ENCODE measurements around the gene IFT57.

IFT57 gene

GRCh38 chr3:108133858-108134554 is 88.2 kb downstream of the IFT57 start:
- TF ChIP-seq CTCF (IDR thresholded peaks at IDR 0.05), result no peak
- TF ChIP-seq ZFX (IDR thresholded peaks at IDR 0.05; ENCODE audit: borderline replicate concordance), result no peak
- no peak overlapping the region for H3K27ac ChIP-seq

- H3K27ac ChIP-seq, result no peak overlapping the region
- TF ChIP-seq CTCF (IDR thresholded peaks at IDR 0.05), result no peak
Measured at GRCh38 chr3:108133048-108133369, 89.2 kb downstream of the IFT57 start.

- H3K27ac ChIP-seq, result no peak overlapping the region
- TF ChIP-seq ZFX (IDR thresholded peaks at IDR 0.05; ENCODE audit: borderline replicate concordance), result no peak
- no peak for TF ChIP-seq CTCF (IDR thresholded peaks at IDR 0.05)
Measured at GRCh38 chr3:108131475-108132134, 90.6 kb downstream of the IFT57 start.

DNA sequence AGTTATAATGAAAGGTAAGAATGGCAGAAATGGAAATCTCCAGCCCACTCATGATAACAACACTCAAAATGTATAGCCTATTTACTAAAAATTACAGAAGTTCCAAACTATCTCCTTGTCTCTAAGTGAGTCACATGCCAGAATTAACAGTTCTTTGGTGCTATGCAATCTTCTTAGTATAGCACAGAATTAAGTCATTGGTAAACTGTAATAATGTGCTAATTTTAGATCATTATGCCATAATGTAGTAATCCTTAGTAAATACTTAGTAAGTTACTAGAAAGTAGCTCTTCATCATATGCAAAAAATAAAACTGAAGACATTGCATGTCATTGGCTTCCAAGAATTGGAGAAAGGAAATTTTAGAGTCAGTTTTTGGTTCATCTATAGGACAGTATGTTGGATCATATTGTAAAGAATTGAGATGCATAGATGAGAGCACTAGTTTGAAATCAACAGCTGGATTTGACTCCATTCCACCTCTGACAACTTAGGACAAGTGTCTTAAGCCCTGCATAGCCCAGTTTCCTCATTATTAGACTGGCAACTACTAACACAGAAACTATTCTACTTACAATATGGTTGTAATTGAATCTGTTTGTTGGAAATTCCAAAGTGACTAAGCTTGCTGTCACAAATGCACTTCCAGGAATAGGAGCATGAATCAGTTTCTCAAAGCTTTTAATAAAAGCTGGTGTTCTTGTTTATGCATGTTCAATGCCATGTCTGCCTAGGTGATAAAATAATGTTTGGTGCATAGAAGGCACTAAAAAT is 91.3 kb downstream of the IFT57 start:
- TF ChIP-seq CTCF (IDR thresholded peaks at IDR 0.05) (no peak), ZFX (IDR thresholded peaks at IDR 0.05; ENCODE audit: borderline replicate concordance) (no peak)
- H3K27ac ChIP-seq, result no peak overlapping the region

DNA sequence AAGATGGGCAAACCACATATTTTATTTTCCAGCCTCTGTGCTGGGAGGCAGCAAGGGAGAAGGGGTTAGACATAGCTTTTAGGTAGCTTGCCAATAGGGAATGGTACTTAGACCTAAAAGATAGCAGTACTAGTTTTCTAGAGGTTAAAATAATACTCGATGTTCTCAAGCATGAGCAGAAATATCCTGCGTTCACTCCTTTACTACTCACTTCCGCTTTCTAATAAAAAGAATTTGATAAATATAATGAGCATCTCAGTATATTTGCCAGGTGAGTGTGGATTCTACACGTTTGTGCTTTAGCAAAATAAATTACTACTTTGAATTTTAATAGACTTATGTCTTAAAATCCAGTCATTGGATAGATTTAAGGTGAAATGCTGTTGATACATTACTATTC is 92.0 kb downstream of the IFT57 start:
- TF ChIP-seq CTCF (IDR thresholded peaks at IDR 0.05), result no peak
- TF ChIP-seq ZFX (IDR thresholded peaks at IDR 0.05; ENCODE audit: borderline replicate concordance), result no peak
- no peak overlapping the region for H3K27ac ChIP-seq

DNA sequence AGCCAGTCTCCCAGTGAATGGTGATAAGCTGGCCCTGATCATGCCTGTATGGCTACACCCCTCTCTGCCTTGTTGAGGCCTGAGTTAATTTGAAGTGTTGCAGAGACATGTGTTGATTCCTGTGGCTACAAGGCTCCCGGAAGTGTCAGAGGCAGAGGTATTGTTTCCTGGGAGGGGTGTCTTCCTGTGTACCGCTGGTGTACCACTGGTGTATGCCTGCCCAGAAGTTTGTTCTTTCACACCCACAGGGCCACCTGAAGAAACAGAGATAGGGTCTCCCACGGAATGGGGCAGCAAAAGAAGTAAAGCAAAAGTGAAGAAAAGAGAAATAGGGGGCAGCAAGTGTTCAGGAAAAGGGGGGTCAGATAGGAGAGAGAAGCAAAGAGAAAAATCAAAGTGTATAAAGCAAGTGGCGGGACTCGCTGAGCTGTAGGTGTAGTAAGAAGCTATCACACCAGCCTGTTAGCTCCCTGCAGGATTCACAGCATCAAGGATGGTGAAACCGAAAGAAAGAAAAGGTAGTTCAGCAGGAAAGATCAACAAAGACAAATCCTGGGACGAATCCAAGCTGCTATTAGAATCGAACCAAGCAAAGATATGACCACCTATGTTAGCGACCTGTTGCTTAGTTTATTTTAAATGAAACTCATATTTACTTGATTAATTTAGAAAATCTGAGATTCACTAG is 94.8 kb downstream of the IFT57 start:
- TF ChIP-seq ZFX (IDR thresholded peaks at IDR 0.05; ENCODE audit: borderline replicate concordance), result no peak
- TF ChIP-seq CTCF (IDR thresholded peaks at IDR 0.05), result no peak
- H3K27ac ChIP-seq, result no peak overlapping the region

All from 22Rv1 (cell line).